H9 (cell line): ENCODE measurements around the gene AIG1. TPM values are rescaled to one million over a fixed set of nuclear protein-coding genes. Genes with fewer than 3 reads are reported as not detected.
"Not testable (repeated sequence)": the region's sequence is repeated elsewhere in the genome, so short reads cannot be mapped to it uniquely, and the experiment has no call there.

ENCODE experiments used
- DNase-seq: peaks from one replicate; pipeline ENCODE4 v3.0.0-alpha.2; 2017
- H2AFZ ChIP-seq: one replicate; pipeline ENCODE4 v1.6.1; 2013; ENCODE audit warnings: mild to moderate bottlenecking, low read length, control low read depth, moderate library complexity
- H2AK5ac ChIP-seq: 2 replicates; pipeline ENCODE4 v1.6.1; 2013; ENCODE audit warnings: low read length, control low read depth, mixed read lengths; ENCODE audit not compliant: insufficient read length
- H2BK120ac ChIP-seq: one replicate; pipeline ENCODE4 v1.6.1; 2013; ENCODE audit warnings: low read depth, mild to moderate bottlenecking, low read length, control low read depth, inconsistent platforms; ENCODE audit not compliant: poor library complexity, severe bottlenecking
- H2BK12ac ChIP-seq: 2 replicates; pipeline ENCODE4 v1.6.1; 2013; ENCODE audit warnings: low read length, control low read depth, mixed read lengths, low read depth; ENCODE audit not compliant: insufficient read length
- H2BK15ac ChIP-seq: 2 replicates; pipeline ENCODE4 v1.6.1; 2013; ENCODE audit warnings: low read depth, low read length, control low read depth
- H2BK20ac ChIP-seq: one replicate; pipeline ENCODE4 v1.6.1; 2013; ENCODE audit warnings: low read depth, mild to moderate bottlenecking, low read length, control low read depth, inconsistent platforms; ENCODE audit not compliant: poor library complexity, severe bottlenecking
- H2BK5ac ChIP-seq: 2 replicates; pipeline ENCODE4 v1.6.1; 2013; ENCODE audit warnings: low read length, control low read depth, mixed read lengths; ENCODE audit not compliant: insufficient read length
- H3K14ac ChIP-seq: 2 replicates; pipeline ENCODE4 v1.6.1; 2013; ENCODE audit warnings: low read length, control low read depth; ENCODE audit not compliant: insufficient read depth
- H3K18ac ChIP-seq: 2 replicates; pipeline ENCODE4 v1.6.1; 2013; ENCODE audit warnings: low read depth, mild to moderate bottlenecking, mixed read lengths, low read length, control low read depth; ENCODE audit not compliant: insufficient read length
- H3K23ac ChIP-seq: 2 replicates; pipeline ENCODE4 v1.6.1; 2013; ENCODE audit warnings: low read length, control low read depth, mixed read lengths, low read depth; ENCODE audit not compliant: insufficient read length
- H3K23me2 ChIP-seq: 2 replicates; pipeline ENCODE4 v1.6.1; 2013; ENCODE audit warnings: low read depth, mild to moderate bottlenecking, mixed read lengths, low read length, control low read depth; ENCODE audit not compliant: insufficient read length, poor library complexity, severe bottlenecking
- H3K27ac ChIP-seq: 2 replicates; pipeline ENCODE4 v1.5.1; 2013; ENCODE audit warnings: low read length, control low read depth, mixed read lengths, low read depth; ENCODE audit not compliant: insufficient read length
- H3K27me3 ChIP-seq: 2 replicates; pipeline ENCODE4 v1.6.1; 2013; ENCODE audit warnings: low read length, control low read depth, inconsistent platforms; ENCODE audit not compliant: insufficient read depth
- H3K4ac ChIP-seq: 2 replicates; pipeline ENCODE4 v1.6.1; 2013; ENCODE audit warnings: low read depth, mild to moderate bottlenecking, control low read depth, inconsistent platforms, low read length, moderate library complexity
- H3K4me1 ChIP-seq: 2 replicates; pipeline ENCODE4 v1.6.1; 2013; ENCODE audit warnings: low read length, control low read depth, inconsistent platforms; ENCODE audit not compliant: insufficient read depth
- H3K4me2 ChIP-seq: 2 replicates; pipeline ENCODE4 v1.6.1; 2013; ENCODE audit warnings: low read length, control low read depth, mixed read lengths; ENCODE audit not compliant: insufficient read length, insufficient read depth
- H3K56ac ChIP-seq: 2 replicates; pipeline ENCODE4 v1.6.1; 2013; ENCODE audit warnings: low read depth, mild to moderate bottlenecking, mixed read lengths, low read length, control low read depth; ENCODE audit not compliant: insufficient read length
- H3K79me1 ChIP-seq: 2 replicates; pipeline ENCODE4 v1.6.1; 2013; ENCODE audit warnings: low read depth, mild to moderate bottlenecking, moderate library complexity, low read length, control low read depth, inconsistent platforms; ENCODE audit not compliant: insufficient read depth, poor library complexity, severe bottlenecking
- H3K79me2 ChIP-seq: 2 replicates; pipeline ENCODE4 v1.6.1; 2013; ENCODE audit warnings: low read length, control low read depth, inconsistent platforms; ENCODE audit not compliant: insufficient read depth
- H3K9ac ChIP-seq: 2 replicates; pipeline ENCODE4 v1.6.1; 2013; ENCODE audit warnings: low read length, control low read depth, mixed read lengths; ENCODE audit not compliant: insufficient read length; ENCODE audit errors: extremely low read depth
- H3K9me3 ChIP-seq: one replicate; pipeline ENCODE4 v1.6.1; 2013; ENCODE audit warnings: low read depth, low read length, inconsistent platforms; ENCODE audit not compliant: control insufficient read depth
- H3T11ph ChIP-seq: one replicate; pipeline ENCODE4 v1.6.1; 2013; ENCODE audit warnings: mild to moderate bottlenecking, low read length, control low read depth, inconsistent platforms
- H4K20me1 ChIP-seq: one replicate; pipeline ENCODE4 v1.6.1; 2013; ENCODE audit not compliant: control insufficient read depth, insufficient read length, insufficient read depth
- H4K5ac ChIP-seq: 2 replicates; pipeline ENCODE4 v1.6.1; 2013; ENCODE audit warnings: low read depth, mild to moderate bottlenecking, mixed read lengths, low read length, control low read depth; ENCODE audit not compliant: insufficient read length
- H4K8ac ChIP-seq: replicated peaks from 2 replicates; pipeline ENCODE4 v1.6.1; 2013; ENCODE audit warnings: low read length, control low read depth, mixed read lengths, low read depth; ENCODE audit not compliant: insufficient read length
- H4K91ac ChIP-seq: 2 replicates; pipeline ENCODE4 v1.6.1; 2013; ENCODE audit warnings: low read depth, mild to moderate bottlenecking, moderate library complexity, mixed read lengths, low read length, control low read depth; ENCODE audit not compliant: insufficient read length
- H3K27ac Mint-ChIP-seq, 3 experiments: 2 replicates in 2 of 3; 3 replicates in 1 of 3; pipeline ENCODE4 v1.8.0; 2020 to 2021; ENCODE audit warnings: mixed read lengths in 3 of 3, mild to moderate bottlenecking in 1 of 3, moderate library complexity in 1 of 3
- H3K27me3 Mint-ChIP-seq: 2 replicates; pipeline ENCODE4 v1.8.0; 2021; ENCODE audit warnings: low read depth, mild to moderate bottlenecking, moderate library complexity, mixed read lengths
- H3K36me3 Mint-ChIP-seq, 3 experiments: 2 replicates in 2 of 3; 3 replicates in 1 of 3; pipeline ENCODE4 v1.8.0; 2020 to 2021; ENCODE audit warnings: low read depth in 3 of 3, mixed read lengths in 3 of 3; ENCODE audit not compliant: insufficient read depth in 1 of 3
- H3K4me1 Mint-ChIP-seq, 2 experiments: 2 replicates each; pipeline ENCODE4 v1.8.0; 2020; ENCODE audit warnings: mixed read lengths in 2 of 2
- H3K4me3 Mint-ChIP-seq, 2 experiments: 2 replicates in 1 of 2; 3 replicates in 1 of 2; pipeline ENCODE4 v1.8.0; 2020 to 2021; ENCODE audit warnings: mild to moderate bottlenecking in 2 of 2, mixed read lengths in 2 of 2, moderate library complexity in 1 of 2
- H3K9me3 Mint-ChIP-seq, 2 experiments: 2 replicates in 1 of 2; 3 replicates in 1 of 2; pipeline ENCODE4 v1.8.0; 2020; ENCODE audit warnings: mild to moderate bottlenecking in 2 of 2, mixed read lengths in 2 of 2, moderate library complexity in 1 of 2
- WGBS: extraction: QIAGEN DNeasy Blood & Tissue Kit; methylation state at CpG from one replicate; pipeline ENCODE4 v1.1.7; 2013; ENCODE audit warnings: missing lambda C conversion rate, low lambda C conversion rate, mixed read lengths; ENCODE audit not compliant: insufficient read length; ENCODE audit errors: extremely low coverage; 5-methylcytosine and 5-hydroxymethylcytosine counted together
- total RNA-seq: library from RNA; stranded (reverse); gene quantifications from 2 replicates; pipeline ENCODE4 v1.2.1, GENCODE V29; 2021
- TF ChIP-seq, protein P1 (sequence below): fragments of 200-600 bp; sonication (generic); conservative IDR thresholded peaks from 3 replicates; pipeline ENCODE4 v1.8.0; 2021; ENCODE audit warnings: antibody characterized with exemption, mild to moderate bottlenecking

Gene AIG1
- total RNA-seq, 1 experiment from 2014 or later: 44.6 TPM

DNA sequence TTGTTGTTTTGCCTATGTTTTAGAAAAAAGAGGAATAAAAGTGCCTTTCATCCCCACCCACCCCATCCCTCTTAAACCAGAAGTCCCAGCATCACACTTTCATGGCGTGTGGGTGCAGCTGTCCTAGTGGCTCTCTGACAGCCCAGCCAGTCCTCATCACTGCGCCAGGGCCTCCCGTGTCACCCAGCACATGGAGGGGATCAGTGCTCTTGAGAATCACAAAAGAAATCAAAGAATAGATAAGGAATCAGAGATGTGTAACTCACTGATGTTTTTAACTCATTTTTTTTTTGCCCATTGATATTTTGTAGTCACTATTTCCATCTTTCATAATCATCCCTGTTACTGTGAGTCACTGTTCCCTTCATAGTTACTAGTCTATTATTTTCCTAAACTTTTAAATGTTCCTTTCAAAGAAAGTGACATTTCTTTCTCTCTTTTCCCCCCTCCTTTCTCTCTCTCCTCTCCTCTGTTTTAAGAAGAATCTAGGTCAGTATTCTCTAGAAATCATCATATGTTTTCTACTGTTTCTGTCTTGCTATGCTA, 78.6 kb downstream of the AIG1 start:
- no CpG with 5 or more reads among the region's 3 CpGs for WGBS
- H2AFZ ChIP-seq: no peak overlapping the region
- peaks cover 4 to 20% (median 8%) of the 10 kb centered on the region in 3 experiments; a peak in 6 of 7 replicates for H3K36me3 Mint-ChIP-seq

DNA sequence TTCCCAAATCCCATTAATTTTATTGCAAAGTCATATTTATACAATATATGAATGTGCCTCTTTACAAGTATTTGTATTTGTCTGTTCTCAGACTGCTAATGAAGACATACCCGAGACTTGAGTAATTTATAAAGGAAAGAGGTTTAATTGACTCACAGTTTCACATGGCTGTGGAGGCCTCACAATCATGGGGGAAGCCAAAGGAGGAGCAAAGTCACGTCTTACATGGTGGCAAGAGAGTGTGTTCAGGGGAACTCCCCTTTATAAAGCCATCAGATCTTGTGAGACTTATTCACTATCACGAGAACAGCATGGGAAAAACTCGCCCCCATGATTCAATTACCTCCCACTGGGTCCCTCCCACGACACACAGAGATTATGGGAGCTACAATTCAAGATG, 79.2 kb downstream of the AIG1 start:
- H2BK20ac ChIP-seq, H2BK5ac ChIP-seq, H4K91ac ChIP-seq, H3K4ac ChIP-seq, H3K4me1 ChIP-seq, DNase-seq, H2AK5ac ChIP-seq, H2BK12ac ChIP-seq, H3K4me3 Mint-ChIP-seq, H3K9me3 Mint-ChIP-seq, H3K4me2 ChIP-seq, H3K14ac ChIP-seq, H3K23me2 ChIP-seq, H3K23ac ChIP-seq, H3K27me3 Mint-ChIP-seq, H3K27ac Mint-ChIP-seq, H4K8ac ChIP-seq, H2BK15ac ChIP-seq, H4K5ac ChIP-seq, H3K9me3 ChIP-seq, H2AFZ ChIP-seq, H3K56ac ChIP-seq, H3K9ac ChIP-seq, H3K4me1 Mint-ChIP-seq, H3K27me3 ChIP-seq, H3K79me2 ChIP-seq, H3T11ph ChIP-seq, H3K79me1 ChIP-seq, H4K20me1 ChIP-seq, H3K27ac ChIP-seq, H3K18ac ChIP-seq, H2BK120ac ChIP-seq: not testable (repeated sequence)
- WGBS: no CpG with 5 or more reads among the region's 5 CpGs
- peaks cover 4 to 20% (median 8%) of the 10 kb centered on the region in 3 experiments; a peak in 6 of 7 replicates for H3K36me3 Mint-ChIP-seq

More for the DNA sequence above, 78.6 kb downstream of the AIG1 start:
- Histone ChIP-seq H3K4ac (no peak overlapping the region), H3K4me2 (no peak overlapping the region), H3K27me3 (no peaks in the 10 kb centered on the region), H3K14ac (no peak overlapping the region), H4K20me1 (no peaks in the 10 kb centered on the region), H3K23ac (no peak overlapping the region), H2BK12ac (no peak overlapping the region), H3K4me1 (no peaks in the 10 kb centered on the region), H2AK5ac (no peak overlapping the region), H3K79me2 (no peaks in the 10 kb centered on the region), H3K56ac (no peak overlapping the region), H3K9ac (no peak overlapping the region), H4K91ac (no peak overlapping the region), H2BK5ac (no peak overlapping the region), H3T11ph (no peak overlapping the region), H3K79me1 (no peaks in the 10 kb centered on the region), H3K9me3 (no peaks in the 10 kb centered on the region), H2BK120ac (no peak overlapping the region), H2BK20ac (no peak overlapping the region), H2BK15ac (no peak overlapping the region), H3K27ac (no peak overlapping the region), H4K8ac (no peak overlapping the region), H4K5ac (no peak overlapping the region), H3K23me2 (no peaks in the 10 kb centered on the region), H3K18ac (no peak overlapping the region)
- Mint-ChIP-seq H3K27ac (no peak overlapping the region; a peak in 1 of 7 replicates), H3K4me3 (no peak overlapping the region), H3K9me3 (no peaks in the 10 kb centered on the region), H3K4me1 (no peaks in the 10 kb centered on the region), H3K27me3 (no peaks in the 10 kb centered on the region)
- TF ChIP-seq, protein P1, sequence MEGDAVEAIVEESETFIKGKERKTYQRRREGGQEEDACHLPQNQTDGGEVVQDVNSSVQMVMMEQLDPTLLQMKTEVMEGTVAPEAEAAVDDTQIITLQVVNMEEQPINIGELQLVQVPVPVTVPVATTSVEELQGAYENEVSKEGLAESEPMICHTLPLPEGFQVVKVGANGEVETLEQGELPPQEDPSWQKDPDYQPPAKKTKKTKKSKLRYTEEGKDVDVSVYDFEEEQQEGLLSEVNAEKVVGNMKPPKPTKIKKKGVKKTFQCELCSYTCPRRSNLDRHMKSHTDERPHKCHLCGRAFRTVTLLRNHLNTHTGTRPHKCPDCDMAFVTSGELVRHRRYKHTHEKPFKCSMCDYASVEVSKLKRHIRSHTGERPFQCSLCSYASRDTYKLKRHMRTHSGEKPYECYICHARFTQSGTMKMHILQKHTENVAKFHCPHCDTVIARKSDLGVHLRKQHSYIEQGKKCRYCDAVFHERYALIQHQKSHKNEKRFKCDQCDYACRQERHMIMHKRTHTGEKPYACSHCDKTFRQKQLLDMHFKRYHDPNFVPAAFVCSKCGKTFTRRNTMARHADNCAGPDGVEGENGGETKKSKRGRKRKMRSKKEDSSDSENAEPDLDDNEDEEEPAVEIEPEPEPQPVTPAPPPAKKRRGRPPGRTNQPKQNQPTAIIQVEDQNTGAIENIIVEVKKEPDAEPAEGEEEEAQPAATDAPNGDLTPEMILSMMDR: no peak
- no peak for DNase-seq
